HL-60/S4 (cell line): ENCODE measurements around the gene OARD1.

Experiments used
- in situ Hi-C: fragments of 300-500 bp; cut with MboI; formaldehyde crosslinking; loops from 2 replicates; pipeline ENCODE4 v1.14.3; 2022; ENCODE audit warnings: low sequenced_read_pairs

The OARD1 gene

GRCh38 chr6:41075651-41076626 is 3.8 kb upstream of the OARD1 start:
- in situ Hi-C loops, result loop anchor here (10.0 kb wide), 1 partner anchor 109 kb away; no protein-coding TSS in a partner anchor

- in situ Hi-C loops, result loop anchor here (10.0 kb wide), 1 partner anchor 110 kb away; no protein-coding TSS in a partner anchor
Measured at GRCh38 chr6:41074692-41075436, 2.7 kb upstream of the OARD1 start.

DNA sequence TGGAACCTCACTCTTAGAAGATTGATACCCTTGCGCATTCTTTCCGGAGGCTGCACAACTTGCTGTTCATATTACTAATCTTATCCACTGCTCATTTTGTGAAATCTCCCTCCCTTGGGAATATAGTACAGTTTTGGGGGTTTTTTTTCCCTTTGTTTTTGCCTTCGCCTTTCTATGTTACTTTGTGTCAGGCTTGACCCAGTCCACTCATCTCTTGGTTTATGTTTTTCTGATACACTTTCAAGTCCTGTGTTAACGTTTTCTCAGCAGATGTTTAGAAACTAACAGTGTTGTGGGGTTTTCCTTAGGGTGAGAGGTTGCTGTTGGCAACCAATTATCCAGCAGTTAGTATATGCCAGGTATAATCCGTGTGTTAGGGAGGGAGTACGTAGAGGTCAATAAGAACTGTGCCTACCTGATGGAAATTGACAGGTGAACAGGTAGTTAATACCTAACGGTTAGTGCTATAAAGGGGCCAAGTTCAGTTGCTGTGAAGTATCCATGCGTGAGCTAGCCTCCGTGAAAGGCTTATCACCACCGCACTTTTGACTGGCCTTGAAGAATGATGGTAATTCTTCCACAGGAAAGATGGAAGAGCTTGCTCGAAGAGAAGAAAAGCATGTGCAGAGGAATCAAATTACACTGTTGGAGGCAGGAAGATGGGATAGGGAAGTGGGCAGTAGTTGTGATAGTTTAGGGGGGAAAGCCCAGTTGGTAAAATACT is 2.0 kb upstream of the OARD1 start:
- in situ Hi-C loops, result loop anchor here (10.0 kb wide), 1 partner anchor 111 kb away; no protein-coding TSS in a partner anchor

DNA sequence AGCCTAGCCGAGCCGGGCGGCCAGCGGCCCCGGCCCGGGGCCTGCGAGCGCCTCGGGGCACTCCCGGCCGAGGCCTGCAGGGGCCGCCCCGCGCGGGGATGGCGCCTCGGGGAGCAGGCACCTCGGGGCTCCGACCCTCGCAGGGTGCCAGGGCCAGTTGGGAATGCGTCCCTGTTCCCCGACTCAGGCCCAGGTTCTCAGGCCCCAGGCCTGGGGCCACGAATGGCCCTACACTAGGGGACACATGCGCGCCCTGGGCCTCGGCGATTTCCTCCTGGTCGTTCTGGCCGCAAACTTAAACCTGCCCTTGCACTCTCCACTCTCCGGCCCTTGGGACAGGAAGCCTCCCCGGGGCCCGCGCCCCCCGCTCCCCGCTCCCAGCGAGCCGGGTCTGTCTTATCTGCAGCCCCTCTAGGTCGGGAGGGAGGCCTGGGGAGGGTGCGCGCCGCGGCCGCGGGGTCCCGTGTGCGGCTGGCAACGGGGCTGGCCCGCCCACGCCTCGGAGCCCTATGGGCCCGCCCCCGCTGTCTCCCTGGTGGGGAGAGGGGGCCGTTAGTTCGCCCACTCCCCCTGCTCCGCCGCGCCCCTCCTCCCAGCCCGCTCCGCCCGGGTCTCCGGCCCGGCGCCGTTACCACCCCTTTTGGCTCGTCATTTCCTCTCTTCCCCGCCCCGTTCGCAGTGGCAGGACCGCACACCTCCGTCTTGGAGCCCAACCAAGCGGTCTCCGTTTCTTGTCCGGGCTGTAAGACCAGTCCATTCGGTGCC is 1.2 kb upstream of the OARD1 start:
- in situ Hi-C loops, result loop anchor here (10.0 kb wide), 1 partner anchor 111 kb away; no protein-coding TSS in a partner anchor

DNA sequence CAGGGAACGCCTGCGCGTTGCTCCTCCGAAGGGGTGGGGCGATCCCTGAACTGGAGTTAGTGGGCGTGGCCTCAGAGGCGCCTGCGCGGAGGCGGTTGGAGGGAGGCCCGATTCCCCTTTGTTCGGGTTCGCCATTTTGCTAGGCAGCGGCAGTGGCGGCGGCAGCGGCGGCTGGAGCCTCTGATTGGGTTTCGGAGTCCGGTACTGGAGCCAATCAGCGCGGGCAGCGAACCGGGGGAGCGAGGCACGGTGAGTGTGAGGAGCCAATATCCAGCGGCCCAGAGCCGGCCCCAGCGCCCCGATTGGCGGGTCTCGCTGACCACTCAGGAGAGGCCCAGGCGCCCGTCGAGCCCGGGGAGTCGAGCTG is 663 bp upstream of the OARD1 start, which contains the start of gene NFYA:
NFYA (plus strand) TSS at position 139 of the 367 bp plus-strand sequence. CDS start 6,116 bp downstream, outside the sequence.
- in situ Hi-C loops, result loop anchor here (10.0 kb wide), 1 partner anchor 112 kb away; no protein-coding TSS in a partner anchor

- in situ Hi-C loops, result loop anchor here (10.0 kb wide), 1 partner anchor 113 kb away; no protein-coding TSS in a partner anchor
Measured at GRCh38 chr6:41071501-41071922, 644 bp downstream of the OARD1 start.

- in situ Hi-C loops, result no loop called here
Measured at GRCh38 chr6:41066867-41067304, 5.3 kb downstream of the OARD1 start.

GRCh38 chr6:41065550-41066026 is 6.6 kb downstream of the OARD1 start:
- in situ Hi-C loops, result no loop called here

DNA sequence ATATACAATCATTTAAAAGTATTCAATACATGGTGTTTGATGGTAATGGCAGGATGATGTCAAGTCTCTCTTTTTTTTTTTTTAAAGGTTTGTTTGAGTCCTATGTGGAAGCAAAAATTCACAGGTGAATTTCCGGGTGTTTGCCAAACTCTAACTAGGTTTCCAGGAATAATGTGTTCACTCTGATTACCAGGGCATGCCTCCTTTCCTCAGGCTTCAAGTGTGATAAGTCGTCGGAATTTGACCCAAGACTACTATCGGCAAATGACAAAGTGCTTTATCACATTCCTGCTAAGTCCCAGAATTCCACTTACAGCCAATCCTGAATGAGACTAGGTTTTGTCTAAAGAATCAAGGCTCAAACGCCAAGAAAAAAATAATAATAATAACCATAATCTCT is 7.3 kb downstream of the OARD1 start:
- in situ Hi-C loops, result no loop called here

GRCh38 chr6:41063884-41064285 is 8.3 kb downstream of the OARD1 start:
- in situ Hi-C loops, result no loop called here

- in situ Hi-C loops, result no loop called here
Measured at GRCh38 chr6:41062056-41062455, 10.1 kb downstream of the OARD1 start.

- in situ Hi-C loops, result no loop called here
Measured at GRCh38 chr6:41061196-41061726, 10.9 kb downstream of the OARD1 start.

- in situ Hi-C loops, result no loop called here
Measured at GRCh38 chr6:41059556-41059955, 12.6 kb downstream of the OARD1 start.

DNA sequence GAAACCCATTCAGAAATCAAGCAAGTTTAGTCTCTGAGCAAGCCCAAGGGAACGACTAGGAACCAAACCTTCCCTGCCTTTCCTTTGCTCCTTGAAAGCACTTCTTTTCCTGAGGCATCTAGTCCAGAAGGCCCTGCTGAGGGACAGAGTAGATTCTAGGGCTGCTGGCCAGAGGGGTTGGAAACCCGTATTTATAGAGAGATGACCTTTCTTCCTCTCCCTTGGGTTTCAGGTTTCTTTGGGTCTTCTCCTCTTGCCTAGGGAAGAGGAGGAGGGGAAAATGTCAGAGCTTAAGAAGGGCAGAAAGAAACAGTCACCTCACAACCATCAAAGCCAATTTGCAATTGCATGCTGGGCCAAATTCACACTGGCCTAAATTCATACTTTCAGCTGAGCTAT is 13.4 kb downstream of the OARD1 start:
- in situ Hi-C loops, result no loop called here

GRCh38 chr6:41056768-41057490 is 15.2 kb downstream of the OARD1 start:
- in situ Hi-C loops, result no loop called here

DNA sequence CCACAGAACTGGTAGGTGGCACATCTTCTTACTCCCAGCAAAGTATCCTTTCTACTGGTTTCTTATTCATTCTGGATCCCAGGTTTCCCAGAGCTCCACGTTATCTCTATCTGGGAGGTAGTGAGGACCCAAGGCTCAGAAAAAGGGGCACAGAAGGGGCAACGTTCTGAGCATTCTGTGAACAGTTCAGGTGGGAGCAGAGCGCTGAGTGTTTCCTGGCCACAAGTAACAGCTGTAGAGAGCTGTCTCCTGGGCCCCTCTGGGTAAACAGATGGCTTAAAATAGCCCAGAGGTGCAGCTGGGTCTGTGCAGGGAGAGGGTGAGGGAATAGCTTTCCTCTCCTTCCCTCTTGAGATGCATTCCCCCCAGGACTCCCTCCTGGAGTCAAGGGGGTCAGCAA is 17.0 kb downstream of the OARD1 start:
- in situ Hi-C loops, result no loop called here

GRCh38 chr6:41054511-41054910 is 17.6 kb downstream of the OARD1 start:
- in situ Hi-C loops, result no loop called here

DNA sequence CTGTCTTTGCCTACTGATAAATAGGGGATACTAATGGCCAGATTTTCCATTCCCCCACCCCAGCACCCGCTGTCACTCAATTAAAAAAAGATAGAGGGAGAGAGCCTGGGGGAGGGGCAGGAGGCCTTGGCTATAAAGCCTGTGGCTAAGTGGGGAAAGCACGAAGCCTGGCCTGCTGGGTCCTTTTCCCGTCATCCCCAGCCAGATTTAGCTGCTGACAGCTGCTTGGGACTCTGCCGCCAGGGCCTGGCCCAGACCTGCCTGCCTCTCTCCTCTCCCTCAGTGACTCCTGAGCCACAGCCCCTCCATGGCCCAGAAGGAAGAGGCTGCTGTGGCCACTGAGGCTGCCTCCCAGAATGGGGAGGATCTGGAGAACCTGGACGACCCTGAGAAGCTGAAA is 19.1 kb downstream of the OARD1 start, which contains the start of gene APOBEC2:
APOBEC2 (plus strand) TSS at position 162 of the 400 bp plus-strand sequence; CDS start at position 308, 146 bp downstream.
- in situ Hi-C loops, result no loop called here

DNA sequence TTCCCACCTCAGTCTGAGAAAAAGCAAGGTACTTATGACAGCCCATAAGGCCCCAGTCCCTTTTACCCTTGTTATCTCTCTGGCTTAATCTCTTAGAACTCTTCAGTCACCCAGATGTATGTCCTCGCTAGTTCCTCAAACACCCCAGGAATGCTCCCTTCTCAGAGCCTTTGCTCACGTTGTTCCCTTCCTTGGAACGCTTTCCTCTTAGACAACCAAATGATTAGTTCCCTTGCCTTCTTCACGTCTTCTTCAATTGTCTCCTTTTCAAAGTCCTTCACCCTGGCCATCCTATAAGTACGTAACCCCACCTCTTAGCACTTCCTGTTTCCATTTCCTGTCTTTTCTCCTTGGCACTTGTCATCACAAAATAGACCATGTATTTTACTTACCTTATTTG is 20.3 kb downstream of the OARD1 start:
- in situ Hi-C loops, result no loop called here
